ENCODE measurements around the gene ST6GALNAC4.

- TF ChIP-seq CTCF (IDR thresholded peaks at IDR 0.05; ENCODE audit: low read depth, low read length) (no peak), POLR2A (IDR thresholded peaks at IDR 0.05; ENCODE audit: extremely low read depth, insufficient read length) (no peak)
Measured at GRCh38 chr9:127923771-127924170, 6.9 kb upstream of the ST6GALNAC4 start.

All from NB4 (cell line).